Activated CD8-positive, alpha-beta T cell treated with anti-CD3 and anti-CD28 coated beads for 36 hours (primary cell): ENCODE data around the gene MAP4K4. TPM values are rescaled to one million over a fixed set of nuclear protein-coding genes. Genes with fewer than 3 reads are reported as not detected.
A peak's percentile ranks its signal among the peaks of the same experiment; 100 is the strongest.

Source experiments
- ATAC-seq: fragments of 200-7000 bp; cut with Tn5 transposase; one replicate; pipeline ENCODE4 v1.10.0; 2021; ENCODE audit warnings: mild to moderate bottlenecking, moderate library complexity
- CTCF ChIA-PET: fragments of 350-600 bp; sonication (Branson Sonifier 250); formaldehyde crosslinking; loops from one replicate; lab custom pipeline; 2021; ENCODE audit warnings: antibody characterized with exemption; lab: Charles Lee
- POLR2A ChIA-PET: fragments of 350-600 bp; sonication (Branson Sonifier 250); formaldehyde crosslinking; loops from one replicate; lab custom pipeline; 2021; ENCODE audit warnings: antibody characterized with exemption; lab: Charles Lee
- DNase-seq: peaks from one replicate; pipeline ENCODE4 v3.0.0-alpha.2; 2020
- H3K27ac Mint-ChIP-seq: one replicate; pipeline ENCODE4 v1.8.0; 2021; ENCODE audit warnings: mild to moderate bottlenecking, mixed read lengths
- H3K27me3 Mint-ChIP-seq: one replicate; pipeline ENCODE4 v1.8.0; 2021; ENCODE audit warnings: mixed read lengths
- H3K36me3 Mint-ChIP-seq: one replicate; pipeline ENCODE4 v1.8.0; 2021; ENCODE audit warnings: low read depth, mixed read lengths
- H3K4me1 Mint-ChIP-seq: one replicate; pipeline ENCODE4 v1.8.0; 2021; ENCODE audit warnings: low read depth, mixed read lengths
- H3K4me3 Mint-ChIP-seq: one replicate; pipeline ENCODE4 v1.8.0; 2021; ENCODE audit warnings: mild to moderate bottlenecking, moderate library complexity, mixed read lengths
- H3K9me3 Mint-ChIP-seq: one replicate; pipeline ENCODE4 v1.8.0; 2021; ENCODE audit warnings: mixed read lengths
- CTCF ChIP-seq: fragments of 200-600 bp; IDR thresholded peaks from one replicate; pipeline ENCODE4 v1.8.0; 2022; ENCODE audit warnings: antibody characterized with exemption, mild to moderate bottlenecking
- intact Hi-C: fragments of 100-400 bp; cut with micrococcal nuclease; formaldehyde crosslinking; loops from one replicate; pipeline ENCODE4 v1.10.0; 2022
- total RNA-seq, 2 experiments: library from RNA; stranded (reverse); gene quantifications; one replicate each; pipeline ENCODE4 v1.2.3, GENCODE V29; 2021

The MAP4K4 gene
- total RNA-seq, 2 experiments from 2014 or later = 26.3 to 27.3 TPM

- TF ChIP-seq CTCF = no peak
- H3K9me3 Mint-ChIP-seq = no peaks in the 10 kb centered on the region
- intact Hi-C loops = loop anchor here (5.0 to 10.0 kb wide), 4 partner anchors 54 to 487 kb away; no protein-coding TSS in a partner anchor
- H3K4me3 Mint-ChIP-seq = no peak overlapping the region
- H3K27ac Mint-ChIP-seq = peak overlapping the region; percentile 46
- no peak for ATAC-seq
- H3K4me1 Mint-ChIP-seq = peaks cover 64% of the 10 kb centered on the region
- ChIA-PET CTCF (interaction anchor here (0.8 to 9.8 kb wide), 16 partner anchors 11 to 487 kb away, joined by 3 to 94 read pairs (median 4); partner anchors contain the start of genes MAP4K4 and RFX8), POLR2A (interaction anchor here (0.6 to 1.2 kb wide), 5 partner anchors 22 to 214 kb away, joined by 3 to 5 read pairs (median 3); no protein-coding TSS in a partner anchor)
- peaks cover 28% of the 10 kb centered on the region for H3K36me3 Mint-ChIP-seq
- no peaks in the 10 kb centered on the region for H3K27me3 Mint-ChIP-seq
- DNase-seq = no peak
Measured at GRCh38 chr2:101828673-101829334, 131.3 kb downstream of the MAP4K4 start.

GRCh38 chr2:101829429-101829828 is 131.9 kb downstream of the MAP4K4 start:
- H3K4me3 Mint-ChIP-seq = no peak overlapping the region
- H3K36me3 Mint-ChIP-seq = peaks cover 28% of the 10 kb centered on the region
- ATAC-seq = no peak
- H3K9me3 Mint-ChIP-seq = no peaks in the 10 kb centered on the region
- POLR2A ChIA-PET = interaction anchor here (0.6 to 1.2 kb wide), 2 partner anchors 124 to 214 kb away, joined by 3 to 5 read pairs; no protein-coding TSS in a partner anchor
- H3K27ac Mint-ChIP-seq = peak overlapping the region; percentile 76
- H3K27me3 Mint-ChIP-seq = no peaks in the 10 kb centered on the region
- TF ChIP-seq CTCF = no peak
- CTCF ChIA-PET = interaction anchor here (0.7 to 9.8 kb wide), 10 partner anchors 12 to 487 kb away, joined by 3 to 94 read pairs (median 6); partner anchors contain the start of gene RFX8
- H3K4me1 Mint-ChIP-seq = peaks cover 60% of the 10 kb centered on the region
- intact Hi-C loops = loop anchor here (5.0 to 10.0 kb wide), 4 partner anchors 55 to 487 kb away; no protein-coding TSS in a partner anchor
- DNase-seq = no peak

DNA sequence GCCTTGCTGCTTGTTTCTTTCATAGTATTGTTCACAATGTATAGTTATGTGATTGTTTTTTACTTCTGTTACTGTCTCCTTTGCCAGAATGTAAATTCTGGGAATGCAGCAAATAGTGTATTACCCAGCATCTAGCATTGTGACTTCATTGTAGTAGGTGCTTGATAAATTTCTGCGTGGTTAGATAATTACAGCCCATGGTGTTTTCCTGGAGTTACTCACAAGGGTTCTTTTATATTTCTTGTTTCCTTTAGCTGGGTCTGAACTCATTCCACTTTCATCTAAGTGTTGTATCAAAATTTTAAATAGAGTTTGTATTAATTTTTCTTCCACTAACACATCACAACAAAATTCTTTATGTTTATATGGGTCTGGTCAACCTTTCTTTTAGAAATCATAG is 132.6 kb downstream of the MAP4K4 start:
- H3K36me3 Mint-ChIP-seq = peaks cover 28% of the 10 kb centered on the region
- peaks cover 60% of the 10 kb centered on the region for H3K4me1 Mint-ChIP-seq
- peak overlapping the region; percentile 76 for H3K27ac Mint-ChIP-seq
- ChIA-PET POLR2A (interaction anchor here (1.3 kb wide), 1 partner anchor 132 kb away, joined by 4 read pairs; no protein-coding TSS in a partner anchor), CTCF (interaction anchor here (0.7 to 9.8 kb wide), 20 partner anchors 8 to 504 kb away, joined by 3 to 94 read pairs (median 6); partner anchors contain the start of gene RFX8)
- no peaks in the 10 kb centered on the region for H3K27me3 Mint-ChIP-seq
- no peak for TF ChIP-seq CTCF
- H3K4me3 Mint-ChIP-seq = no peak overlapping the region
- intact Hi-C loops = loop anchor here (2.0 kb wide), 1 partner anchor 411 kb away; no protein-coding TSS in a partner anchor
- DNase-seq = no peak
- no peaks in the 10 kb centered on the region for H3K9me3 Mint-ChIP-seq
- peak; percentile 28 for ATAC-seq

GRCh38 chr2:101830555-101830954 is 133.0 kb downstream of the MAP4K4 start:
- ChIA-PET CTCF (interaction anchor here (0.7 to 9.8 kb wide), 34 partner anchors 8 to 504 kb away, joined by 3 to 94 read pairs (median 5); partner anchors contain the start of gene RFX8), POLR2A (interaction anchor here (0.6 to 1.3 kb wide), 2 partner anchors 74 to 132 kb away, joined by 3 to 4 read pairs; no protein-coding TSS in a partner anchor)
- no peaks in the 10 kb centered on the region for H3K27me3 Mint-ChIP-seq
- ATAC-seq (peak; percentile 82), DNase-seq (peak; percentile 38)
- intact Hi-C loops = loop anchor here (2.0 kb wide), 1 partner anchor 412 kb away; no protein-coding TSS in a partner anchor
- no peaks in the 10 kb centered on the region for H3K9me3 Mint-ChIP-seq
- peaks cover 28% of the 10 kb centered on the region for H3K36me3 Mint-ChIP-seq
- peaks cover 59% of the 10 kb centered on the region for H3K4me1 Mint-ChIP-seq
- H3K27ac Mint-ChIP-seq = peak overlapping the region; percentile 76
- TF ChIP-seq CTCF = no peak
- no peak overlapping the region for H3K4me3 Mint-ChIP-seq
